WI38 (cell line): ENCODE data around the gene DENND4B.
"Not testable (repeated sequence)": the region's sequence is repeated elsewhere in the genome, so short reads cannot be mapped to it uniquely, and the experiment has no call there.

ENCODE experiments used
- H3K4me3 ChIP-seq: 2 replicates; pipeline ENCODE4 v1.5.1; 2011; ENCODE audit warnings: low read depth, mild to moderate bottlenecking, control low read depth, low read length
- TF ChIP-seq, protein P1 (sequence below): IDR thresholded peaks from 2 replicates; pipeline ENCODE4 v1.5.1; 2012; ENCODE audit warnings: low read depth, mild to moderate bottlenecking, control low read depth, low read length

Gene DENND4B

GRCh38 chr1:153985941-153986761 lies 39.6 kb upstream of the DENND4B start, which contains the start of gene RAB13:
RAB13 (minus strand) TSS chr1:153986339; CDS start chr1:153986236, 103 bp downstream.
- peak within 1 kb of the TSS; percentile 66 for H3K4me3 ChIP-seq
- TF ChIP-seq, protein P1, sequence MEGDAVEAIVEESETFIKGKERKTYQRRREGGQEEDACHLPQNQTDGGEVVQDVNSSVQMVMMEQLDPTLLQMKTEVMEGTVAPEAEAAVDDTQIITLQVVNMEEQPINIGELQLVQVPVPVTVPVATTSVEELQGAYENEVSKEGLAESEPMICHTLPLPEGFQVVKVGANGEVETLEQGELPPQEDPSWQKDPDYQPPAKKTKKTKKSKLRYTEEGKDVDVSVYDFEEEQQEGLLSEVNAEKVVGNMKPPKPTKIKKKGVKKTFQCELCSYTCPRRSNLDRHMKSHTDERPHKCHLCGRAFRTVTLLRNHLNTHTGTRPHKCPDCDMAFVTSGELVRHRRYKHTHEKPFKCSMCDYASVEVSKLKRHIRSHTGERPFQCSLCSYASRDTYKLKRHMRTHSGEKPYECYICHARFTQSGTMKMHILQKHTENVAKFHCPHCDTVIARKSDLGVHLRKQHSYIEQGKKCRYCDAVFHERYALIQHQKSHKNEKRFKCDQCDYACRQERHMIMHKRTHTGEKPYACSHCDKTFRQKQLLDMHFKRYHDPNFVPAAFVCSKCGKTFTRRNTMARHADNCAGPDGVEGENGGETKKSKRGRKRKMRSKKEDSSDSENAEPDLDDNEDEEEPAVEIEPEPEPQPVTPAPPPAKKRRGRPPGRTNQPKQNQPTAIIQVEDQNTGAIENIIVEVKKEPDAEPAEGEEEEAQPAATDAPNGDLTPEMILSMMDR = no peak

DNA sequence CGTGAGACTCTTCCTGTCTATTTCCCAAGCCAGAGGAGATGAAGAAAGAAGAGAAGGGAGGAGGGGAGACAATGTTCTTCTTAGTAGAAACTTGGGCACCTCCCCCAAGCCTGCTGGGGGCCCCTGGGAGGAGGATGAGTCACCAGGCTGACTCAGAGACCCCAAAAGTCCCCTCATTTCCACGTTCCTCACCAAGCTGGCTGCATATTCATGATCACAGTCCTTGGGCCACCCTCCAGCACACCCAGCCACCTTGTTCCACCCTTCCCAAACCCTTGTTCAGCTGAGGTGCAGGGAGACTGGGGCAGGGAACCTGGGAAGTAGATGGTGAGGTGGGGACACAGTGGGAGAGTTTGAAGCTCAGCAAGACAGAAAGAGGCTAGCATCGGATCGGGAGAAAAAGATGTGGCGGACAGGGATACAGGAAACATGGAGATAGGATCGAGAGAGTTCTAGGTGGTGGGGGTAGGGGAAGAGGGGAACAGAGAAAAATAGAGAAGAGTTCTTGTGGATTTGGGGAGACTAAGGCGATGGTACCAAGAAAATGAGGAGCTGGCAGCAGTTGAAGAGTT lies 38.9 kb upstream of the DENND4B start:
- TF ChIP-seq, protein P1 = no peak
- peak overlapping the region; percentile 66 for H3K4me3 ChIP-seq

GRCh38 chr1:153984123-153984894 lies 37.8 kb upstream of the DENND4B start:
- peak overlapping the region; percentile 66 for H3K4me3 ChIP-seq
- TF ChIP-seq, protein P1 = no peak

- not testable (repeated sequence) for H3K4me3 ChIP-seq
These were observed 35.2 kb upstream of the DENND4B start for GRCh38 chr1:153981735-153982134.

DNA sequence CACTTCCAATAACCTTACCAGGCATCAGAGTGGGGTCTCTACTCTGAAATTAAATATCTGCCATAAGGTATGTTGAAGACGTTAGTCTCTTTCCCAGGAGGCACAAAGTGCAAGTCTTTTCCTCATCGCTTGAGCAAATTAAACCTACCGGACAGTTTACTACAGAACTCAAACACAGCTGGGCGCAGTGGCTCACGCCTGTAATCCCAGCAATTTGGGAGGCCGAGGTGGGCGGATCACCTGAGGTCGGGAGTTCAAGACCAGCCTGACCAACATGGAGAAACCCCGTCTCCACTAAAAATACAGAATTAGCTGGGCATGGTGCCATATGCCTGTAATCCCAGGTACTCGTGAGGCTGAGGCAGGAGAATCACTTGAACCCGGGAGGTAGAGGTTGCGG lies 32.6 kb upstream of the DENND4B start:
- not testable (repeated sequence) for H3K4me3 ChIP-seq

DNA sequence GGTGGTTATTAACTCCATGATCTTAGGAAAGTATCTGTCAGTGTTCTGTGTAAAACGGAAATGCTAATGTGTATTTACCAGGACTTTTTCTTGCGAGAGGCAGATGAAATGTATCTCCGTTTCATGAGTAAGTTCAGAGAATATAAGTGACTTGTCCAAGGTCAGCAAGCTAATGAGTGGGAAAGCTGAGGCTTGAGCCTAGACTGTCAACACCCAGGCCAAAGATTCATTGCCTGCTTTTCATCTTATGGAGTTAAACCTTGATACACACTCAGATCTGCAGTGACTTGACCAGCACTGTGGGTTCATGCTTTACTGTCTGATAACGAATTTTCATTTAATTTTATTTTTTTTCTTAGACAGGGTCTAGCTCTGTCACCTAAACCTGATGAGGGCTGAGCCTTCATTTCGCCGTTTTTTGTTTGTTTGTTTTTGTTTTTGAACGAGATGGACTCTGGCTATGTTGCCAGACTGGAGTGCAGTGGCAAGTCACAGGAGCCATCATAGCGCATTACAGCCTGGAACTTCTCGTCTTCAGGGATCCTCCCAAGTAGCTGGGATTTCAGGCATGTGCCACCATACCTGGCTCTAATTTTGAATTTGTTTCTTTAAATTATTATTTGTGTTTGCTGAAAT lies 31.9 kb upstream of the DENND4B start:
- H3K4me3 ChIP-seq = peak overlapping the region; percentile 97
- TF ChIP-seq, protein P1 = no peak

DNA sequence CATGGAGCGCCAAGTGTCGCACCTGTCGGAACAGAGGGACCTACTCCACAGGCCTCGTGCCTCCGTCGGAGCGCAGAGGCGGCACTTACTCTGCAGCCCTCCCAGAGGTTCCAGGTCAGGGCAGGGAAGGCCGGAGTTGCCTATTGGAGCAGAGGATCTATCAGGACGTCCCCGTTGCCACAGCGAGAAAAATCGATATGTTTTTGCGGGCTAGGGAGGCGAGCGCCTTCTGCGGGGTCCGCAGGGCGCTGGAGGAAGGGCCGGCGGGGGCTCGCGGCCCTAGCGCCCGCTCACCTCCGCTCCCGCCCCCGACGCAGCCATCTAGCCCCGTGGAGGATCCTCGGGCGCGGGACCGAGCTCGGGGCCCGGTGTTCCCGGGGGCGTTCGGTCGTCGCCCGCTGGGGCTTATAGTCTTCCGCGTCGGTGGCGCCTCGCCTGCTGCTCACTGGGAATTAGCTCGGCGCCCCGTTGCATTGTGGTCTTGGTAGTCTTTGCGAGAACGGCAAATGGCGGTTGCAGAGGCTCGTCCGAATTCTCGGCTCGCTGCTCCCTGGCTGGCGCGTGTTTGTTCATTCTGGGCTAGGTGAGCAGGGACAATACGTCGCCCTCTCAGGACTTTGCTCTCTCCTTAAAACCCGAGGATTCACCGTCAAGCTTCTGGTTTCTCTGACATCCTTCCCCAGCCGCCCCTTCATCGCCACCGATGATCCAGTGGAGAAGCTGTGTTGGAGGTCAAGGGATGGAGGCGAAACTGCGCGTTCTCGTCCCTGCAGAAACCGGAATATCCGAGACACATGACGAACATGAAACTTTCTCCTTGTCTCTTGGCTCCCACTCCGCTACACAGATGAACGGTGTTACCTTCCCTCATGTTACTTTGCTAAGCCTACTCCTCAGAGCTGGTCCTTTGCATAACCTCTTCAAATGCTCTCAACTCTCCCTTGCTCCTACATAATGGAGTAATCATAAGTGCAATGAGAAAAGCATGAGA lies 31.0 kb upstream of the DENND4B start, which contains the start of gene JTB:
Gene JTB (minus strand): TSS at position 425 of the 991 bp plus-strand sequence. CDS start 422 bp downstream, at position 3.
- TF ChIP-seq, protein P1 = no peak
- peak within 1 kb of the TSS; percentile 97 for H3K4me3 ChIP-seq
